Calu3 (cell line): ENCODE results near the gene ABHD4. TPM values are rescaled to one million over a fixed set of nuclear protein-coding genes. Genes with fewer than 3 reads are reported as not detected.

Experiments used
- BruUV-seq: library from RNA; stranded (reverse); fragments of 400-500 nt; replicated peaks from 2 replicates; lab custom pipeline; 2021; lab: Mats Ljungman, UMichigan
- CTCF ChIA-PET: fragments of 300-600 bp; sonication (Branson Sonifier 250); formaldehyde crosslinking; loops from one replicate; lab custom pipeline; 2022; ENCODE audit warnings: antibody characterized with exemption; lab: Charles Lee
- DNase-seq: peaks from one replicate; pipeline ENCODE4 v3.0.0; 2022
- H3K27ac Mint-ChIP-seq: one replicate; pipeline ENCODE4 v1.8.0; 2022; ENCODE audit warnings: mixed read lengths; ENCODE audit not compliant: unreplicated experiment
- H3K27me3 Mint-ChIP-seq: one replicate; pipeline ENCODE4 v1.8.0; 2022; ENCODE audit warnings: mixed read lengths; ENCODE audit not compliant: unreplicated experiment
- H3K36me3 Mint-ChIP-seq: one replicate; pipeline ENCODE4 v1.8.0; 2022; ENCODE audit warnings: mild to moderate bottlenecking, moderate library complexity, mixed read lengths; ENCODE audit not compliant: insufficient read depth, unreplicated experiment
- H3K4me1 Mint-ChIP-seq: one replicate; pipeline ENCODE4 v1.8.0; 2022; ENCODE audit warnings: mild to moderate bottlenecking, low read depth, mixed read lengths; ENCODE audit not compliant: unreplicated experiment
- H3K4me3 Mint-ChIP-seq: one replicate; pipeline ENCODE4 v1.8.0; 2022; ENCODE audit warnings: mild to moderate bottlenecking, low read depth, moderate library complexity, mixed read lengths; ENCODE audit not compliant: unreplicated experiment
- H3K9me3 Mint-ChIP-seq: one replicate; pipeline ENCODE4 v1.8.0; 2022; ENCODE audit warnings: low read depth, mixed read lengths; ENCODE audit not compliant: unreplicated experiment
- CTCF ChIP-seq: fragments of 200-600 bp; IDR thresholded peaks from one replicate; pipeline ENCODE4 v1.8.0; 2022; ENCODE audit warnings: antibody characterized with exemption; ENCODE audit not compliant: unreplicated experiment
- intact Hi-C: fragments of 100-400 bp; cut with micrococcal nuclease; formaldehyde crosslinking; loops from one replicate; pipeline ENCODE4 v1.10.0; 2022; ENCODE audit not compliant: unreplicated experiment
- total RNA-seq: library from RNA; stranded (reverse); gene quantifications from 2 replicates; pipeline ENCODE4 v1.2.3, GENCODE V29; 2022

The ABHD4 gene
- total RNA-seq, 1 experiment from 2014 or later: 11.2 TPM

- Mint-ChIP-seq H3K4me1 (peaks cover 43% of the 10 kb centered on the region), H3K4me3 (no peak overlapping the region), H3K36me3 (peaks cover 11% of the 10 kb centered on the region), H3K27ac (peak overlapping the region; percentile 46), H3K27me3 (no peaks in the 10 kb centered on the region), H3K9me3 (no peaks in the 10 kb centered on the region)
- CTCF ChIA-PET: no interaction called here
- no TSS peak for BruUV-seq
- no peak for TF ChIP-seq CTCF
- DNase-seq: no peak
- intact Hi-C loops: no loop called here
Observed at GRCh38 chr14:22648506-22648905, 50.4 kb downstream of the ABHD4 start.

GRCh38 chr14:22650046-22650739 is 52.1 kb downstream of the ABHD4 start:
- Mint-ChIP-seq H3K36me3 (peaks cover 11% of the 10 kb centered on the region), H3K4me1 (peaks cover 29% of the 10 kb centered on the region), H3K27ac (peak overlapping the region; percentile 35), H3K4me3 (no peak overlapping the region), H3K27me3 (no peaks in the 10 kb centered on the region), H3K9me3 (no peaks in the 10 kb centered on the region)
- CTCF ChIA-PET: interaction anchor here (1.2 to 1.4 kb wide), 2 partner anchors 61 to 80 kb away, joined by 3 to 4 read pairs; no protein-coding TSS in a partner anchor
- no peak for DNase-seq
- intact Hi-C loops: loop anchor here (5.0 kb wide), 1 partner anchor 93 kb away; no protein-coding TSS in a partner anchor
- TF ChIP-seq CTCF: no peak
- no TSS peak for BruUV-seq

GRCh38 chr14:22650960-22651521 is 52.9 kb downstream of the ABHD4 start:
- no peak for TF ChIP-seq CTCF
- Mint-ChIP-seq H3K9me3 (no peaks in the 10 kb centered on the region), H3K4me3 (no peak overlapping the region), H3K4me1 (peaks cover 24% of the 10 kb centered on the region), H3K36me3 (peaks cover 11% of the 10 kb centered on the region), H3K27me3 (no peaks in the 10 kb centered on the region), H3K27ac (no peak overlapping the region)
- CTCF ChIA-PET: interaction anchor here (0.6 to 1.4 kb wide), 4 partner anchors 52 to 238 kb away, joined by 3 to 4 read pairs (median 3); no protein-coding TSS in a partner anchor
- DNase-seq: no peak
- no TSS peak for BruUV-seq
- intact Hi-C loops: loop anchor here (5.0 kb wide), 1 partner anchor 94 kb away; no protein-coding TSS in a partner anchor

DNA sequence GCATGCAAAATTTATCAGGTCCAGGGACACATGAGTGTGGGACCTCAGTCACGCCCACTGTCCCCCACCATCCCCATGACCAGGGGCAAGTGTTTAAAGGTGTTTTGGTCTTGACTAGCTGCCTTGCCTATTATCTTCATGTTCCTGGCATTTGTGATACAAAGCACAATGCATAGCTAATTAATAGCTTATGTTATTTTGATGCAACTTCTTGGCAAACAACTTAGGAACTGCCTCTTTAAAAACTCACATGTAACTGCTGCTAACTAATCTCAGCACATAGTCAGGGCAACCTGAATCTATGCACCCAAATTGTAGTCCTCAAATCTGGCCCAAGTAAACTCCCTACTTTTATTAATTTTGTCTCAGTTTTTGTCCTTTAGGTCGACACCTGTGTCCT is 53.5 kb downstream of the ABHD4 start:
- TF ChIP-seq CTCF: no peak
- peaks cover 23% of the 10 kb centered on the region for H3K4me1 Mint-ChIP-seq
- intact Hi-C loops: loop anchor here (5.0 kb wide), 1 partner anchor 94 kb away; no protein-coding TSS in a partner anchor
- CTCF ChIA-PET: interaction anchor here (1.0 to 1.4 kb wide), 3 partner anchors 52 to 81 kb away, joined by 3 to 4 read pairs (median 3); no protein-coding TSS in a partner anchor
- no peaks in the 10 kb centered on the region for H3K9me3 Mint-ChIP-seq
- no TSS peak for BruUV-seq
- no peak overlapping the region for H3K27ac Mint-ChIP-seq
- peaks cover 8% of the 10 kb centered on the region for H3K36me3 Mint-ChIP-seq
- H3K27me3 Mint-ChIP-seq: no peaks in the 10 kb centered on the region
- DNase-seq: no peak
- no peak overlapping the region for H3K4me3 Mint-ChIP-seq
